Neural progenitor cell (in vitro differentiated cells): ENCODE data around the gene KCNJ9.

ENCODE experiments used
- CTCF ChIP-seq: fragments of 200-600 bp; sonication (generic); IDR thresholded peaks from 2 replicates; pipeline ENCODE4 v1.5.1; 2017; ENCODE audit warnings: antibody characterized with exemption, mild to moderate bottlenecking
- EZH2 ChIP-seq: fragments of 200-600 bp; sonication (generic); IDR thresholded peaks from 2 replicates; pipeline ENCODE4 v1.6.1; 2017; ENCODE audit warnings: antibody characterized with exemption, mild to moderate bottlenecking, moderate library complexity
- EZH2phosphoT487 ChIP-seq: fragments of 200-600 bp; sonication (generic); IDR thresholded peaks from 2 replicates; pipeline ENCODE4 v1.6.1; 2017; ENCODE audit warnings: antibody characterized with exemption

GRCh38 chr1:160113407-160113806 lies 32.1 kb downstream of the KCNJ9 start:
- TF ChIP-seq CTCF (peak; percentile 18), EZH2 (no peak), EZH2phosphoT487 (no peak)
